ENCODE measurements around the gene TCEA3.

Gene TCEA3

GRCh38 chr1:23446661-23447310, 22.2 kb upstream of the TCEA3 start:
- no peak for DNase-seq (ENCODE audit: low read depth)

- no peak for DNase-seq (ENCODE audit: low read depth)
These were observed 20.2 kb upstream of the TCEA3 start for GRCh38 chr1:23444596-23445390.

- DNase-seq (ENCODE audit: low read depth): no peak
These were observed 19.6 kb upstream of the TCEA3 start for GRCh38 chr1:23444104-23444533.

DNA sequence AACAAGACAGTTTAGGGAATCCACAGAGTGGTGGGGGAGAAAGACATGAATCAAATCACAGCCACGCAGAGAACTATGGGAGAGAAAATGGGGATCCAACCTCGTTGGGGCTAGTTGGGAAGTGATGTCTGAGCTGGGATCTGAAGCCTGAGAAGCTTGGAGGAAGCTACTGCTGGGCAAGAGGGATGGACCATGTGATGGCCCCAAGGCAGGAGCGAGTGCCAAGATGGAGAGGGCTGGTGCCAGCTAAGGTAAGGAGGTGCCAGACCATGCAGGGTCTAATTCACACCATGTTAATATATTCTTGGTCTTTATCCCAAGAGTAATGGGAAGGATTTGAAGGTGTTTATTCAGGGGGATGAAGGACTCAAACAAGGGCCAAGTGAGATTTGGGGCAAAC, 18.2 kb upstream of the TCEA3 start:
- DNase-seq (ENCODE audit: low read depth): no peak

DNA sequence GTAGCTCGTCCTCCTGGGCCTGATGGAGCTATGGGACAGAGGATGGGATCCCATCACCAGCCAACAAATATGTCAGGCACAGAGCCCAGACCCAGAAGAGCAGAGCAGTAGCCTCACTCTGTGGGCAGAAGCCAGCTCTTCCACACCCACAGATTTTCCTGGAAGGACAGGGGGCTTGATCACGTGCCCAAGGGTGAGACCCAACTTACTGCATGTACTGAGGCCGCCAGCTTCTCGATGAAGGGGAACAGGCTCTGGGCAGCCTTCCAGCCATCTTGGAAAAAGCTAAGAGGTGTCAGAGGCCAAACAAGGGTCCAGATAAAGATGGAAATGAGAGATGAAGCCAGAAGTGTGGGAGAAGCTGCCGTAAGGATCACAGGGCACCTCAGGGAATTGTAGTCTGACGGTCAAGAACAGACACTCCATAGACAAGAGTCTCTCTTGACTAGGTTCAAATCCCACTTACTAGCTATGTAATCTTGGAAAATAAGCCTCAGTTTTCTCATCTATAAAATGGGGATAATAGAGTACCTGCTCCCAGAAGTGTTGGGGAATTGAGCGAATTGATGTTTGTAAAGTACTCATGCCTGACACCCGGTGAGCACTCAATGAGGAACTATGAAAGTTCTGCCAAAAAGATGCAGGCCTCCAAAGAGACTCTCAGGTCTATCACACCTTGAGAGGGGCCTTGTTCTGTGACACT, 17.0 kb upstream of the TCEA3 start:
- no peak for DNase-seq (ENCODE audit: low read depth)

- no peak for DNase-seq (ENCODE audit: low read depth)
These were observed 14.0 kb upstream of the TCEA3 start for GRCh38 chr1:23438545-23438944.

GRCh38 chr1:23437355-23437664, 12.8 kb upstream of the TCEA3 start:
- DNase-seq (ENCODE audit: low read depth): no peak

DNA sequence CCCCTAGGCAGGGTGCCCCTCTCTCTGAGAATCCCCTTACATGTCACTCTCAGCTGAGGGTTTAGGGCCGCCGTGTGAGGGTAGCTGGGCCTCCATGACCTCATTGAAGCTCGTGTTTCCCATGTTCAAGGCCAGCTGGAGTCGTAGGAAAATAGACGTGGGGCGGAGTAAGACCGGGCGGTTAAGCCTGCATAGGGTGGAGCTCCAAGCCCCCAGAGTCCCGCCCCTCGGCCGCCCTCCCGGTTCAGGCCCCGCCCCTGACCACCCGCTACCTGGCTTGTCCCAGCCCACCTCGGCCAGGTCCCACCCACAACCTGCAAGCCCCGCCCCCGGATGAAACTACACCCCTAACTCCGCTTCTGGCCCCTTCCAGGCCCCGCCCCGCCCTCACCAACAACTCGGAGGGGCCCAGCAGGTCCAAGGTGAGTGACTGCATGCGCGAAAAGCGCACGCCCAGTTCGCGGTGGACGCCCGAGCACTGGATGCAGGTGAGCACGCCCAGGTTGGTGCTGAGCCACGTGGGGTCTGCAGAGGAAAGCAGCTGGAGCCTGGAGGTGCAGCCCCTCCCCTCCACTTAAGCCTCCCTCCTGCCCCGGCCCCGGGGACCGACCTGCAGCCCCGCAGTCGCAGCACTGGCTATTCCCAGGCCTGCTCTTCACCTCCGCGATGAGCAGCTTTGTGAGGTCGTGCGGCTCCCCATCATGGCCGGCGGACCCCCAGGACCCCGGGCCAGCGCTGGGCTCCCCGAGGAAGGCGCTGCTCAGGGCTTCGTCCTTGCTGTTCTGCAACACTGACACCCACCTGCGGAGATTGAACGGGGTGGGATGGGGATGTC, 12.2 kb upstream of the TCEA3 start:
- DNase-seq (ENCODE audit: low read depth): no peak

GRCh38 chr1:23434260-23434775, 9.8 kb upstream of the TCEA3 start:
- DNase-seq (ENCODE audit: low read depth): no peak

- DNase-seq (ENCODE audit: low read depth): no peak
These were observed 8.6 kb upstream of the TCEA3 start for GRCh38 chr1:23433122-23433521.

DNA sequence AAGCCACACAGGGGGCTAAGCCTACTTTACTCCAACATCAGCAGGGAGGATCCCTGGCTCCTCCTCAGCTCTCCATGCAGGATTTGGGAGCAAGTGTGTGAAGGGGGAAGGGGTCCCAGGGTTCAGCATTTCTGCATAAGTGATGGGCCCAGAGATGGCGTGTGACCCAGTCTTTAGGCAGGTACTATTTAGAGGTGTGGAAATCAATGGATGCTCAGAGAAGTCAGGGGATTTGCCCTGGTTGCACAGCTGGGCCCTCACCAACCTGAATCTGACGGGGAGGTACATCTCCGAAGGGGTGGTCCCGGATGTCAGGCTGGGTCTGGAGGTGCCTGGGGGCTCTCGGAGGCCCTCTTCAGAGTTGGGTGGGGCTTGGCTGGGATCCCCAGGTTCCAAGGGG, 6.9 kb upstream of the TCEA3 start:
- no peak for DNase-seq (ENCODE audit: low read depth)

- DNase-seq (ENCODE audit: low read depth): no peak
These were observed 6.3 kb upstream of the TCEA3 start for GRCh38 chr1:23430803-23431202.

DNA sequence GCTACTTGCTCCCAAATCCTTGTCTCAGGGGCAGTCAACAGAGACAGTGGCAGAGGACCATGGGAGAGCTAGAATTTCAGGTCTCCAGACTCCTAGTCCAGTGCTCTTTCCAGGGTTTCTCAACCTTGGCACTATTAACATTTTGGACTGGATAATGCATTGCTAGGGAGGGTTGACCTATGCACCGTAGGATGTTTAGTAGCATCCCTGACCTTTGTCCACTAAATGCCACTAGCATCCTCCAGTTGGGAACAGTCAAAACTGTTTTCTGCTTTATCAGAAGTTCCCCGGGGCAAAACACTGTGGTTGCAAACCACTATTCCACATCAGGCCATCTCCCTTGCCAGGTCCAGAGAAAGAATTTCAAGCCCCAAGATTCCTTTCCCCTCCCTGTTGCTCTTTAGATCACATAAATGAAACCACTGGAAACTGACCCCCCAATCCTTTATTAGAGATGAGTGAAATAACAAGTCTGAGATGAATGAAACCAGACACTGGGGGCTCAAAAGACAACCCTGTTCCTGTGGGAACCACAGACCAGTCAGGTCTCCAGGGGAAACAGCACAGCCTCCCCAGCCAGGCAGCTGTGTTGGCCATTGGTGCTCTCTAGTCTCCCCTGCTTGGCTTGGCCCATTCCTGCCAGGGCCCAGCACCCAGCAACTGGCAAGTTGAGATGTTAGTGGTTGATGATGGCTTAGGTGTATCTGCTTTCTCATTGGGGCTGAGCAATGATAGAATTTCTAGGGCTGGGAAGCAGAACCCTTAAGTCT, 3.8 kb upstream of the TCEA3 start:
- no peak for DNase-seq (ENCODE audit: low read depth)

GRCh38 chr1:23427550-23427949, 3.0 kb upstream of the TCEA3 start:
- DNase-seq (ENCODE audit: low read depth): no peak

- DNase-seq (ENCODE audit: low read depth): no peak
These were observed 2.3 kb upstream of the TCEA3 start for GRCh38 chr1:23426828-23427227.

GRCh38 chr1:23425193-23425494, 596 bp upstream of the TCEA3 start:
- no peak for DNase-seq (ENCODE audit: low read depth)

GRCh38 chr1:23423415-23424292, 894 bp downstream of the TCEA3 start:
- DNase-seq (ENCODE audit: low read depth): no peak

DNA sequence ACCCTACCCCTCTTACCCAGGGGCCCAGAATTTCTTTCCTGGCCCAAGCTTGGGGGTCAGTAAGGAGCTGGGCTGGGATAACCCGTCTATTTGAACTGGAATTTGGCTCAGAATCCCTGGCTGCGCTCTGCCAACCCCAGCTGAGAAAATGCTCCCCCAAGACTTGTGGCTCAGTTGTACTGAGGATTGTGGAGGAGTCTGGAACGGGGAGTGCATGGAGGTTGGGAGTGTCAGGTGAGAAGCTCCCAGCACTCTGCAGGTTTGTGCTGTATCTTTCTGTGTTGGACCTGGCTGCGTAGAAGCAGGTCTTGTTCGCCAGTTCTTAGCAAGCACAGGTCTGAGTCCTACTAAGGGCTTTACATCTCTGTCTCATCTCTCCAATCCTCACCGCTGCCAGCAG, 1.6 kb downstream of the TCEA3 start:
- no peak for DNase-seq (ENCODE audit: low read depth)

- no peak for DNase-seq (ENCODE audit: low read depth)
These were observed 2.2 kb downstream of the TCEA3 start for GRCh38 chr1:23422241-23422877.

DNA sequence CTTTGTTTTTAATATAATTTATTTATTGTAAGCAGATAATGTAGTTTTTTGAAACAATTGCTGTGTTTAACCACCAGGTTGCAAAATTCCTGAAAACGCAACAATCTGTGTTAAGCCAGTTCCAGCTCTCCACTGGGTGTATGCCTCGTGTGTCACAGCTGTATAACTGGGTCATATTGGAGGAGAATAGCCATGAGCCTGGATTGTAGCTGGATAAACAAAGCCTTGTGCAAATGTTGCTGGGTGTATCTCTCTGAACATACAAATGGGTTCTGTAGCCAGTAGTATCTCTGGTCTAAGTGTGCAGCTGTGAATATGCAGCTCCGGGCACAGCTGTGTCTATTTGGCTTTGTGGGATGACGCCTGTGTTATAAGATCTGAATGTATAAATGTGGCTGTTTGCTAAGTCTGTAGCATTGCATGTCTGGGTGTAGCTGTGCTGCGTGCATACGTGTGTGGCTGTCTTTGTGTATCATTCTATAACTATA, 2.8 kb downstream of the TCEA3 start:
- DNase-seq (ENCODE audit: low read depth): no peak
